Stimulated activated CD8-positive, alpha-beta memory T cell treated with anti-CD3 and anti-CD28 coated beads, Interleukin-15, amount 100 ng/mL, for 4 hours (primary cell): ENCODE measurements around the gene ANKRD9.

Experiments used
- DNase-seq, 2 donors: peaks; one replicate each; pipeline ENCODE4 v3.0.0-alpha.2; 2020; ENCODE audit warnings: low read depth in 2 of 2

Gene ANKRD9

DNA sequence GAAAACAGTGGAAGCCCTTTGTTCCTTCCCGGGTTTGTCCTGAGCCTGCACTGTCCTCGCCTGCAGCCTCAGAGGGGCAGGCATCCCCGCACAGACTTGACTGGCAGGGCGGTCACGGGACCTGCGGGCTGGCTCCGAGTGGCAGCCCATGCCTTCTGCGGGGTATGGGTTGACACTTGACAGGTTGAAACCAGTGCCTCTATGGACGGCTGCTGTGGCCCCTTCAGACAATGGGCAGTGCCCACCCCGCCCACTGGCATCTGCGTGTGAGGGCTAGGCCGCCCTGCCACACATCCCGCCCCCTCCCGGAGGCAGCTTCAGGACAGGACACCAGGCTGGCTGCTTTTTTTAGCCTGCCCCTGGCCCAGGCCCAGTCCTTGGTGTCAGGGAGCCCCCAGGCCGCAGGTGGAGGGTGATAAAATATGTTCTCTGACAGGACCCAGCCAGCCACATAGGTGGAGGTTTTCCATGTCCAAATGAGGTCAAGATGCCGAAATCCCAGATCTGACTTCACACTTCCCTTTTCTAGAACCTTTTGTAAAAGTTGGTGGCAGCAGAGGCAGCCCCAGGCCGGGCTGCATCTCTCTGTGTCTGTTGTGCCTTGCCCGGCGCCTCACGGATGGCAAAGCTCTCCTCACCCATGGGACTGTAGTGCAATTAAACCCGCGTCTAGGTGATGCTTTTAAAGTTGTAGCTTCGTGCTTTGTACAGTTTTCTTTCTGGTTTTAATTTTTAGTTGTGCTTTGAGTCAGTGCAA lies 10.0 kb downstream of the ANKRD9 start:
- no peak for DNase-seq

DNA sequence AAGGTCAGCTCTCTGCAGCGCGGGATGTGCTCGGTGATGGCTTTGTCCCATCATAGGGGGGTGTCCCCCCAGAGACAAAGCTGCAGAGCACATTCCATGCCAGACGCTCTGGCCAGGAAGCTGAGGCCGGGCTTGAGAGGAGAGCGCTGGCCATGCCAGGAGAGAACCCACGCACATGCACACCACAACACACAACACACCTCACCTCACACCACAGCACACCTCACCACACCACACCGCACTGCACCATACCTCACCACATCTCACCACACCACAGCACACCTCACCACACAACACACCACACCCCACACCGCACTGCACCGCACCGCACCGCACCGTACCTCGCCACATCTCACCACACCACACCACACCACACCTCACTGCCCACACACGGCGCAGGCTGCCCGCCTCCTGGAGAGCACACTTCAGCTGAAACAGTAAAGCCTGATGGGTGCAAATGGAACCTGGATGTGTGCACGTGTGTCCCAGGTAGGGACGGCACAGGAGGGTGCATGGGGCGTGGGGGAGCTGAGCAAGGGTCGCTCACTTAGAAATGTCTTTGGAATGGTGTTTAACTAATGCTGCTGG lies 10.8 kb downstream of the ANKRD9 start:
- no peak for DNase-seq

DNA sequence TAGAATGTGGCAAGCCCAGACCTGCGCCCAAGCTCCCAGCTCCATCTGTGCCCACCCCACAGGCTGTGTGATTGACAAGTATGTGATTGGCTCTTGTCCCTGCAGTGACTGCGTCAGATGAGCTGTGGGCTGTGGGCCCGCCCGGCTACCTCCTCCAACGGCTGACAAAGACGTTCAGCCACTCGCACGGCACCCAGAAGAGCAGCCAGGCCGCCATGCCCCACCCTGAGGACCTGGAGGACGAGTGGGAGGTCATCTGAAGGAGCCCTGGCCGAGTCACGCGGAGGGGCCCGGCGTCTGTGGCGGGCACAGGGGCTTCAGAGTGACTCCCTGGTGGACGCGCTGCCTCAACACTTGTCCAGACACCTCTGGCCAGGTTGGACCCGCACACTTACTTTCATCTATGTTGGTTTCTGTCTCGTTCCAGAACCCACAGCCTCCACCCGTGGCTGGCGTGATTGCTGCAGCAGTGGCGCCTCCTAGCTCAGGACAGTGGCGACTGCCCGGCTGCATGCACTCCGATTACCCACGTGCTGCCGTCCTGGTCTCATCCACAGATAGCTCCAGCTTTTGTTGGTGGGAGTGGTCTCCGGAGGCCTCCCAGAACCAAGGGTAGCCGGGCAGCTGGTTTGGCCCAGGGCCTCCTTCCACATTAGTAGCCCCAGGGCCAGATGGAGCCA lies 11.4 kb downstream of the ANKRD9 start:
- no peak for DNase-seq

DNA sequence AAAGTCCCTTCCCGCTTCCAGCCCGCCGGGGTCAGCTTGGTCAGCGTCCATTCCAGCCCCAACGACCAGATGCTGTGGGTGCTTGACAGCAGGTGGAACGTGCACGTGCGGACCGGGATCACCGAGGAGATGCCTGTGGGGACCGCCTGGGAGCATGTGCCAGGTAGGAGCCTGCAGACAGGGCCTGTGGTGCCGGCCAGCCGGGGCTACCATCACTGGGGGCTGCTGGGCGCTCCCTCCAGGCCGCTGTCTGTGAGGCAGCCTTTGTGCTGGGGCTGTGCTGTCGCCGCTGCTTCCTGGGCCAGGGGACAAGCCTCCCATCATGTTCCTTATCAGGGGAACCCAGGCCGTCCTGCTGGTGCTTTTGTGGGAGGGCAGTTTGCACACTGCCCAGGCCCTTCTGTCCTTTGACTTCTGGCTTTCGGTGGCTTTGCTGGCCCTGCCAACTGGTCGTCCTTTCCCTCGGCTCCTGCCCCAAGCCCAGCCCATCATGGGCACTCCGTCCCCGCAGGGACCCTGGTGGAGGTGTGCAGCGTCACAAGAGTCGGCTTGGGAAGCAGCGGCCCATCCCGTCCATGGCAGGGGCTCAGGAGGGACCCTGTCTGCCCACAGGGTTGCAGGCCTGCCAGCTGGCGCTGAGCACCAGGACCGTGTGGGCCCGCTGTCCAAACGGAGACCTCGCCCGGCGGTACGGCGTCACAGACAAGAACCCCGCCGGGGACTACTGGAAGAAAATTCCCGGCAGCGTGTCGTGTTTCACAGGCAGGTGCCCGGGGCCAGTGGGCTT lies 12.4 kb downstream of the ANKRD9 start:
- DNase-seq, result no peak

DNA sequence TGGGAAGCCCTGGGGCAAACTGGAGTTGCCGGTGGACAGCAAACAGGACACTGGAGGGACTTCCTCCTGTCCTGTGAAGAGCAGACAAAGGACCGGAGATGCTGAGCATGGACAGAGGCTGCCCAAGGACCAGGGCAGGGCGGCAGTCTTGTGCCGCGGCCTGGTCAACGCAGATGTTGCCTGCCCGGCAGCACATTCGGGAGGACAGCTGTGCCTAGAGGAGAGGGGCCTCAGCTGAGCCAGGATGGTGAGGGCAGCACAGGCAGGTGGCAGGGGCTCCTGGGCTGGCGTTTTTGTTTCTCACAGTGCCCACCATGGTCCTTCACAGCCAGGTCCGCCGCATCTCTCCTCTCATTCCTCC lies 13.3 kb downstream of the ANKRD9 start:
- no peak for DNase-seq

DNA sequence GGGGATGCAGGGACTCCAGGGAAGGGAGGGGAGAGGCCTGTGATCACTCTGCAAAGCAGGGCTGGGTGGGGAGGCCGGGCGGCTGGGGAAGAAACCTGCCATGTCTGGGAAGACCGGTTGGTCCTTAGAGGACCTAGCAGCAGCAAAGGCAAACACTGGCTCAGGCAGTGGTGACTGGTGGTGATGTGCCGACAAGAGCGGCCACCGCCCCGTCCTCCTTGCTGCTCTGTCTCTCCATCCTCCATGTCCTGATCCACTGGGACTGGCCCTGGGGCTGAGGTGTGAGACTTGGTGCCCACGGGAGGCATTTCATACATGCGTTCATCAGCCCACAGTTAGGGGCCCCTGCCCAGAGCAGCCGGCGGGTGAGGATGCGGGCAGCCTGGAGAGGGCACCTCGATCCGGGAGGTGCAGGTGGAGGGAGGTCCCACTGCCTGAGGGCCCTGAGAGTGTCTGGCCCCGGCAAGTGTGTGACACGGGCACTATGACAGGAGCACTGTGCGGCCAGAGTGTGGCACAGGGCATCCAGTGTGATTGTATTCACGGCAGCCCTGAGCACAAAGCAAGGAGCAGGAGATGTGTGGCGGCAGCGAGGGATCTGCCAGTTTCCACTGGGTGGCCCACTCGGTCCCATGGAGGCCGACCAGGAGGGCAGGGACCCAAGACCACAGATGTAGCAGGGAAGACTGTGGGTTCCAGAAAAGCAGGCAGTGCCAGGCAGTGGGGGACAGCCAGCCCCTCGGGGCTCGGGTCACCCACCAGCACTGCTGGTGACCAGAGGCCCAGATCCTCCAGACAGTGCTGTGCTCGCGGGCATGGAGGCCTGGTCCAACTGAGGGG lies 13.9 kb downstream of the ANKRD9 start:
- DNase-seq, result no peak

DNA sequence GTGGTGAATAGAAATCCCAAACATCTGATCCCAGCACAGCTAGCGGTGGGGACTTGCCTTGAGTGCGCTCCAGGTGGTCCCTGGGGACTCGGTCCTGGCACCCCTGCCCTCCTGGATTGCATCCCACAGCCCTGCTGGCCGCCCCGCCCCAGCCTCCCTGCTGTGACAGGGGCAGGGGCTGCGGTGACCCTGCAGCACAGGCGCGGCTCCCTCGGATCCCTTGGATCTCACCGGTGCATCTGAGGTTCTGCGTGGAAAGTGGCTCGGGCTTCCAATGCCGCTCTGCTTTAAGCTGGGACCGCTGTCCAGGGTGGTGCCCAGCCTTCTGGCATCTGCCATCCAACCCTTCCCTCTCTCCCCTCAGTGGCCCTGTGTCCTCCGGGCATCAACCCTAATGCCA lies 16.0 kb downstream of the ANKRD9 start:
- DNase-seq, result no peak

DNA sequence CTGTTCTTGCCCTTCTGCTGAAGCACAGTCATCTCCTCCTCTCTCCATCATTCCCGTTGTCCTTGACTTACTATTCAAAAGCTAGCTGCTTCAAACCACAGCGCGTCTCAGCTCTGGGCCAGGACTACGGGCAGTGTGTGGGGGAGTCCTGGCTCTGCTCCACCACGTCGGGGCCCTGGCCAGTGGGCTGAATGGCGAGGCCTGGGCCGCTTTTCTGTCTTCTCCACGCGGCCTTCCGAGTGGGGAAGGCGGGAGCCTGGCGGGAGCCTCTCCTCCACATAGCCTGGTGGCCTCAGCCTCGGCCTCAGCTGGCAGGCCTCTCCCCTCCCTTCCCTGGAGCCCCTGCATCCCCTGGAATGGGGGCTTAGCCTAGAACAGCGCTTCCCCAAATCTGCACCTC lies 16.5 kb downstream of the ANKRD9 start:
- DNase-seq, result no peak

DNA sequence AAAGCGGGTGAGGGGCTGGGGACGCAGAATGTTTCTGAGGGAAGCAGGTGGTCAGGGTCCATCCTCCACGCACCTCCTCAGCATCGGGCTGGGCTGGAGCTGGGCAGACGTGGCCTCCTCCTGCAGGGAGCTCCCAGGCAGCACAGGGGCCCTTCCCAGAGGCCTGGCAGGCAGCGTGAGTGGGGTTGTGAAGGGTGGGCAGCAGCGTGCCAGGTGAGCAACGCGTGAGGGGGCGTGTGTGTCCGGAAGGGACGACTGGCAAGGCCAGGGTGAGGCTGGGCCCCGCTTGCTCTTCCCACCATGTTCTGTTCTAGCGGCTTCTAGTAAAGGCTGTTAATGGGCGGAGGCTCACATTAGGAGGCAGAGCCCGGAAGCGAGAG lies 17.1 kb downstream of the ANKRD9 start:
- DNase-seq, result no peak

DNA sequence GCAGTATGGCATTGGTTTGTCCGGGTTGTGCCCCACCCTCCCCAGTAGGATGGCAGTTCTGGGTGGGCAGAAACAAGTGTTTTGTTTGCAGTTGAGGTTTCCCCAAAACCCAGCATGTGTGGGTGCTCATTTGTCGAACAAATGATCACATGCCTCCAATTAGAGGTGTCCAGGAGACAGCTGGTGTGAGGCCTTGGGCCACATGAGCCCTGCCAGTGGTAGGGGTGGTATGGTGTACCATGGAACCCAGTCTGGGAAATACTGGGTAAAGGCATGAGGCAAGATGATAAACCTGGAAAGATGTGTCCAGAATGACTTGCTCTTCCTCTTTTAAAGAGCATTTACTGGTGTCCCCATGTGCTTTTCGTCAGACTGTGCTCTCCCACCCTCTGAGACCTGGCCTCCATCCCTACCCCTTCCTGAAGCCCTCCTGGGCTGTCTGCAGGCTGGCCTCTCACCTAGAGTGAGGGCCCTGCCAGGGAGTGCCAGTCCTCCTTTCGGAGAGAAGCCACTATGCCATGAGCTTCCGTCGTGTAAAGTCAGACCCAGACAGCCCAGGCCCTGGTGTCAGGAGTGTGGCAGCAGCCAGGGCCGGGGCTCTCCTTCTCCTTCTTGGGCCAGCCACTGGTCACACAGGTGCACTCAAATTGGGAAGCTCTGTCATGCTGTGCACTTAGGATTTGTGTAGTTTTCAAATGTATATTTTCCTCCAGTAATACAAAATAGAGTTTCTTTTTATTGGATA lies 17.6 kb downstream of the ANKRD9 start:
- DNase-seq, result no peak

DNA sequence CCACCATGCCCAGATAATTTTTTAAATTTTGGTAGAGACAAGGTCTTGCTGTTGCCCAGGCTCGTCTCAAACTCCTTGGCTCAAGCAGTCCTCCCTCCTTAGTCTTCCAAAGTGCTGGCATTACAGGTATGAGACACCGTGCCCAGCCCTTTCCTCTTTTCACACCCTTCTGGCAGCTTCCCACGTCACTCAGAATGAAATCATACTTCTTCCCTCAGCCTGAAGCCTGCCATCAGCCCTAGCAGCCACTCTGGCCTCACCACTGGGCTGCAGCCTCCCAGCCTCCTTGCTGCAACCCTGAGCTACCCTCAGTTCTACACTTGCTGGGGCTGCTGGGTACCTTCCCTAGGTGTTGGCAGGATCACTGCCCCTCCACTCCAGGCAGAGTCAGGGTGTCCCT lies 18.2 kb downstream of the ANKRD9 start:
- DNase-seq, result no peak

DNA sequence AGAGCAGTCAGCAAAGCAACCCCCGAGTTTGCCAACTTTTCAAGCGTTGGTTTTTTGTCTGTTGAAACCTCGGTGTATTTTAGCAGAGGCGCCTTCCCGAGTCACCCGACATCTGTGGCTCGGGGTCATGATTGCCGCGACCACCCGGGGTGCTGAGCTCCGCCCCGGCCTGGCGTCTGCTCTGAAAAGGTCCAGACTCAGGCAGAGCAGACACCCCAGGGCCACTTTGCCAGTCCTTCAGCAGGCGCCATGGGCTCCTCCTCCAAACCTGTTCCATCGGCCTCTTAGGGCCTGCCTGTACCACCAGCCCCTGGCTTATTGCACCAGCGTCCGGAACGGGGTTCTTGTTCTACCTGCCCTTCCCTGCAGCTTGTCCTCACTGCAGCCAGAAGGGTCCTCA lies 19.1 kb downstream of the ANKRD9 start:
- DNase-seq, result no peak

DNA sequence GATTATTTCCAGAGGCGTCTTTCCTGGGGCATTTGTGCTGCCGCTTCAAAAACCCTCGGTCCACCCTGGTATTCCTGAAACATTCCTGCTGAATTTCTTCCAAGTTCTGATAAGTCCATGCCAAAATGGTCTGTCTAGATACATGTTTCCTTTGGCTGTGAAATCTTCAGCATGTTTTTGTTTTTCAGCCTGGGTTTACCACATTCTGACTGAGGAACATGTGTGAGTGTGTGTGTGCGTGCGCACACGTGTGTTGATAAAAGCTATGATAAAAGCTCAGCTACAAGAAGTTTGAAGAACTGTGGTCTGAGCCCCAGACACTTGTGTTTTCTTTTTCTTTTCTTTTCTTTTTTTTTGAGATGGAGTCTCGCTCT lies 22.4 kb downstream of the ANKRD9 start:
- DNase-seq, result no peak

DNA sequence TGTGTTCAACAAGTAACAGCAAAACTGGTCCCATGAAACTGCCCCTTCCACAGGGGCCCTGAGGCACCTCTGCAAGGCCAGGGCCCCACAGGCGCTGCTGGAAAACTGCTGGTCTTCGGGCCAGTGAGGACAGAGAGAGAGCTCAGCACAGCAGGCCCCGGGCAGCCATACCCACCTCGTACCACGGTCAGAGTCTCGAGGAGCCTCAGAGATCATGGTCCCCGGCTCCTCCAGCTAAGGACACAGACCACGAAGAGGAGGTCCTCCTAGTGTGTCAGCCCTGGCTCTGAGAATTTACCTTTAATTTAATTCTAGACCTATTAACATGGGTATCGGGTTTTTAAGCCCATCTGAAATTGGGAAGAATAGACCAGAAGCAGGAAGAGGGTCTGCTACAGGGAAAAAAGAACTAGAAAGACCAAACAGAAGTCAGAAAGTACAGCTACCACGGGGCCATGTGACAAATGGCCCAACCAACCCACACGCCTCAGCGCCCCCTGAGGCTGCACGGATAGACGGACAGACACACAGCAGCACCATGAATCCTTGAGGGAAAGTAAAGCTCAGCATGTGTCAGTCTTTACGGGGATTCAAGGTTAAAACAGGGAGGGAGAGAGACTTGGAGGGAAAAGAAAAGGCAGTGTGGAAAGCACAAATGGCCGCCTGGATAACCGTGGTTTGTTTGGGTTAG lies 22.9 kb downstream of the ANKRD9 start:
- DNase-seq, result no peak

DNA sequence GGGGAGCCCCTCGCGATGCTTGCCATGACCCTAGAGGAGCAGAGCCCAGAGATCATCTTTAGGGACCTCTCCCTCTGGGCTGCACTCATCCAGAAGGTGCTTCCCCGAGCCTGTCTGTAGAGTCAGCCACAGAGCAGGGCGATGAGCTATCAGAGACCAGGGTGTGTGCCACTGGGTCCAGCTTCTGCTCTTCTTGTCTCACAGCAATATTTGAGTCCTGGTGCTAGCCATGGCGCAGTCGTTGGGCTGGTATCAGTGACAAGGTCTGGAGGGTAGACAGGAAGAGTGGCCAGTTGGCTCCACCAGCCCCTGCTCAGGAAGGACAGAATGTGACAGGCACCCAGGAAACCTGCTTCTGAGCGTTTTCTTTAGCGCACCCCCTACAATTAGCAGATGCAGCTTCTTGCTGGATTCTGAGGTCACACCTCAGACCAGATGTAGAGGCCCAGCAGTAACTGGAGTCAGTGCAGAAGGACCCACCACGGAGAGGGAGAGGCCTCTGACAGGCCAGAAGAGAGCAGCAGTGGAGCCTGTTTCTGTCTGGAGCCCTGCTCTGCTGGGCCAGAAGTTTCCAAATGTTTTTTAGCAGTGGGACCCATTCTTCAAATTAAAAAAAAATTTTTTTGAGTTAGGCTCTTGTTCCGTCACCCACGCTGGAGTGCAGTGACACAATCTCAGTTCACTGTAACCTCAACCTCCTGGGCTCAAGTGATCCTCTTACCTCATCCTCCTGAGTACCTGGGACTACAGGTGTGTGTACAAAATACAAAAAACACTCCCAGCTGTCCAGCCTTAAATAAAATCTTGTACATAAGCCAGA lies 23.7 kb downstream of the ANKRD9 start:
- DNase-seq, result no peak

DNA sequence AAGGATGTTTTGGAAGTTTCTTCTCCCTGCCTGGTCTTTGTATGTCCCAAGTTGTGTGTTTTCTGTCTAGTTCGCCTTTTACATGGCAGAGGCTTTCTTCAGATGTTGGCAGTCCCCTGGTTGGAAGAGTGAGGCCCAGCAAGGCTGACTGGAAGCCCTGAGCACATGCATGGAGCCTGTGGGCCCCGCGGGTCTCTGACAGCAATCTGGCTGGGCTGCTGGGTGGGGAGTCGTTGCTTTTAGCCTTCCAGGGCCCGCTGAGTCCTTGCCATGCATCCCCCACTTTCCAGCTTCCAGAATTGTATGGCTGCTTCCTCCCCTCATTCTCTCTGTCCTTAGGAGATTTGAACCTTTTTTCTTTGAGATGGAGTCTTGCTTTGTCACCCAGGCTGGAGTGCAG lies 25.3 kb downstream of the ANKRD9 start:
- no peak for DNase-seq

DNA sequence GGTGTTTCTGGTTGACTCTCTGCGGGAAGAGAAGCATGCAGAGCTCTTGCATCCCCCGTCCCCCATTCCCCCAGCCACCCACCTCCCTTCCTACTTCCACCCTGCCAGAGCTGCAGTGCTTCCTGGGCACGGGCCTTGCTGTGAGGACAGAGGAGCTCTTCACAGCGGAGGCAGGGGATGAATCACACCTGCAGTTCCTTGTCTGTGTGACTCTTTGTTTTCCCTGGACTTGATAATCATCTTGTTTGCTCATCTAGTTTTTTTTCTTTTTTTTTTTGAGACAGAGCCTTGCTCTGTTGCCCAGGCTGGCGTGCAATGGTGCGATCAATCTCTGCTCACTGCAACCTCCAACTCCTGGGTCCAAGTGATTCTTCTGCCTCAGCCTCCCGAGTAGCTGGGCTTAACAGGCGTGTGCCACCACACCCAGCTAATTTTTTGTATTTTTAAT lies 27.8 kb downstream of the ANKRD9 start:
- DNase-seq, result no peak

DNA sequence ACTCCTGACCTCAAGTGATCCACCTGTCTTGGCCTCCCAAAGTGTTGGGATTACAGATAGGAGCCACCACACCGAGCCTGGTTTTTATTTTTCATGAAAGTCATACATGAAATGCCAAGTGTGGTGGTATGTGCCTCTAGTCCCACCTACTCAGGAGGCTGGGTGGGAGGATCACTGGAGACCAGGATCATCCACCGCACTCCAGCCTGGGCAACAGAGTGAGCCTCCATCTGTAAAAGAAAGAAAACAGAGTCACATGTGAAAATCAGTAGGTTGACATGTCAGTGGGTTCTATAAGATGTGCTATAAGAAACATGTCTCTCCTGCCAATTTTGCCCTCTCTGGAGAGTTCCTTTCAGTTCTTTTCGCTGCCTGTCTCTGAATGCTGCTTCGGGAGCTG lies 28.2 kb downstream of the ANKRD9 start:
- no peak for DNase-seq

DNA sequence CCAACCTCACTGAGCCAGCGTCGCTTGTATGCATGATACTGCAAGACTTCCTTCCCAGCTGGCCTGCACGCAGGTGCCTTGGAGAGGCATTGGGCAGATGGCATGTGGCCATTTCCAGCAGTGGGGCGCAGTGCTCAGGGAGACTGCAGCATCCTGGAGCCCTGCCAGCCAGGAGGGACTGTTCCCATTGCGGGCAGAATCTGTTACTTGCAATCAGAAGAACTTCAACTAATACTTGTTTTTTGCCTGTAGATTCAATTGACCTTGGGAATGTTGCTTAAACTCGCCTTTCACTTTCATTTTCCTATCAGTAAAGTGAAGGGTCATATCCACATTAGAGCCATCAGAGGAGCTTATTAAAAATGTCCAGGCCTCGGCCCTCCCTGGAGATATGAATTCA lies 29.8 kb downstream of the ANKRD9 start:
- no peak for DNase-seq
